ENCODE data around the gene CASQ2. TPM values are rescaled to one million over a fixed set of nuclear protein-coding genes. Genes with fewer than 3 reads are reported as not detected.

The CASQ2 gene
- total and polyA plus RNA-seq, 2 donors (not counting 3 experiments of a cell fraction or from before 2014, with no cell fraction given): not detected

DNA sequence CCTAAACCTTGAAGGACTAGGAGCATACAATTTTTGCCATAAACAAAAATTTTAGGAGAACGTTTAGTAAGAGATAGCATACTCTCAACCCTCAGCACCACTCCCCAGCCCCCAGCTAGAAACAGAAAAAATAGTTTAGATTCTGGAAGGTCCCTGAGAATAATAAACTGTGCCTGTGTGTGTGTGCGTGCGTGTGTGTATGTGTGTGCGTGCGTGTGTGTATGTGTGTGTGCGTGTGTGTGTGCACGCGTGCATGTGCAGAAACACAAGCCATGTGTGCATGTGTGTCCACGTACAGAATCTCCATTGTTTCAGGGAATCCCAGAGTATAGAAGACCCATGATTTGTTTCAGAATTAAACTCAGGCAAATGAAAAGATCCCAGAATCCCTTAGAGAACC is 62.6 kb downstream of the CASQ2 start:
- Histone ChIP-seq H3K27me3 (ENCODE audit: control insufficient read depth in 2 of 2, insufficient read depth in 2 of 2, low read length in 2 of 2) (peaks cover under 1 to 12% of the 10 kb centered on the region in 2 experiments), H3K4me3 (replicated peaks in 1 of 3; ENCODE audit: insufficient read depth in 1 of 3, low read depth in 1 of 3, low read length in 3 of 3) (no peak overlapping the region), H2AFZ (ENCODE audit: low read depth, low read length) (no peak overlapping the region), H3K9me3 (replicated peaks; ENCODE audit: control insufficient read depth, insufficient read depth, low read length) (no peaks in the 10 kb centered on the region), H3K9ac (replicated peaks; ENCODE audit: extremely low read depth, insufficient read depth, low read length) (no peak overlapping the region), H3K36me3 (ENCODE audit: control insufficient read depth in 2 of 2, extremely low read depth in 1 of 2, insufficient read depth in 2 of 2, low read length in 2 of 2) (no peaks in the 10 kb centered on the region), H3K4me2 (ENCODE audit: insufficient read depth, low read length) (no peak overlapping the region), H3K27ac (ENCODE audit: insufficient read depth, low read depth, low read length) (no peak overlapping the region), H4K20me1 (replicated peaks; ENCODE audit: control insufficient read depth, extremely low read depth, insufficient read depth, low read length) (no peaks in the 10 kb centered on the region), H3K4me1 (ENCODE audit: control insufficient read depth, extremely low read depth, insufficient read depth, low read length) (no peaks in the 10 kb centered on the region), H3K9me1 (replicated peaks; ENCODE audit: control insufficient read depth, extremely low read depth, insufficient read depth, low read length) (no peaks in the 10 kb centered on the region), H3K79me2 (ENCODE audit: control insufficient read depth, insufficient read depth, low read length) (no peaks in the 10 kb centered on the region)
- ChIA-PET CTCF (interaction anchor here (0.8 to 7.0 kb wide), 55 partner anchors 7 to 793 kb away, joined by 3 to 350 read pairs (median 8); partner anchors contain the start of gene VANGL1), POLR2A (no interaction called here)
- dilution Hi-C loops (cut with MboI; ENCODE audit: extremely low pct_ligation_motif_present, low sequenced_read_pairs): no loop called here
- BruUV-seq (replicated peaks): no TSS peak
- intact Hi-C loops (cut with micrococcal nuclease): loop anchor here (1.0 to 5.0 kb wide), 3 partner anchors 64 to 159 kb away; partner anchors contain the start of gene VANGL1
- DNase-seq (ENCODE audit: low read depth, low spot score): no peak
- FAIRE-seq: no peak
- TF ChIP-seq POLR2A (IDR thresholded peaks at IDR 0.05; ENCODE audit: low read depth, low read length) (no peak), GATA2 (IDR thresholded peaks at IDR 0.05; ENCODE audit: insufficient read depth, insufficient read length, low read depth, low read length) (no peak), FOS (IDR thresholded peaks at IDR 0.05; ENCODE audit: borderline replicate concordance, insufficient read depth, low read length) (no peak), POLR2AphosphoS5 (IDR thresholded peaks at IDR 0.05; ENCODE audit: insufficient read depth, low read depth, low read length) (no peak), JUN (IDR thresholded peaks at IDR 0.05; ENCODE audit: borderline replicate concordance, insufficient read depth, insufficient read length, low read depth) (no peak), MAX (IDR thresholded peaks at IDR 0.05; ENCODE audit: insufficient read depth, insufficient read length) (no peak), CTCF (IDR thresholded peaks at IDR 0.05; ENCODE audit: extremely low read depth in 1 of 2, insufficient read depth in 1 of 2, low read depth in 1 of 2, low read length in 2 of 2) (no peak), EZH2 (IDR thresholded peaks at IDR 0.05; ENCODE audit: borderline replicate concordance, low read depth, low read length, severe bottlenecking) (no peak), MYC (IDR thresholded peaks at IDR 0.05; ENCODE audit: low read depth, low read length) (no peak)

All from endothelial cell of umbilical vein (primary cell).